GM21367 (cell line): Measurements from ENCODE around the gene NBPF11.
"Not testable (repeated sequence)": the region's sequence is repeated elsewhere in the genome, so short reads cannot be mapped to it uniquely, and the experiment has no call there.

ENCODE experiments used
- ATAC-seq: cut with Tn5 transposase; IDR thresholded peaks from one replicate; pipeline ENCODE4 v1.9.1; 2021; ENCODE audit not compliant: unreplicated experiment

The NBPF11 gene, protein sequence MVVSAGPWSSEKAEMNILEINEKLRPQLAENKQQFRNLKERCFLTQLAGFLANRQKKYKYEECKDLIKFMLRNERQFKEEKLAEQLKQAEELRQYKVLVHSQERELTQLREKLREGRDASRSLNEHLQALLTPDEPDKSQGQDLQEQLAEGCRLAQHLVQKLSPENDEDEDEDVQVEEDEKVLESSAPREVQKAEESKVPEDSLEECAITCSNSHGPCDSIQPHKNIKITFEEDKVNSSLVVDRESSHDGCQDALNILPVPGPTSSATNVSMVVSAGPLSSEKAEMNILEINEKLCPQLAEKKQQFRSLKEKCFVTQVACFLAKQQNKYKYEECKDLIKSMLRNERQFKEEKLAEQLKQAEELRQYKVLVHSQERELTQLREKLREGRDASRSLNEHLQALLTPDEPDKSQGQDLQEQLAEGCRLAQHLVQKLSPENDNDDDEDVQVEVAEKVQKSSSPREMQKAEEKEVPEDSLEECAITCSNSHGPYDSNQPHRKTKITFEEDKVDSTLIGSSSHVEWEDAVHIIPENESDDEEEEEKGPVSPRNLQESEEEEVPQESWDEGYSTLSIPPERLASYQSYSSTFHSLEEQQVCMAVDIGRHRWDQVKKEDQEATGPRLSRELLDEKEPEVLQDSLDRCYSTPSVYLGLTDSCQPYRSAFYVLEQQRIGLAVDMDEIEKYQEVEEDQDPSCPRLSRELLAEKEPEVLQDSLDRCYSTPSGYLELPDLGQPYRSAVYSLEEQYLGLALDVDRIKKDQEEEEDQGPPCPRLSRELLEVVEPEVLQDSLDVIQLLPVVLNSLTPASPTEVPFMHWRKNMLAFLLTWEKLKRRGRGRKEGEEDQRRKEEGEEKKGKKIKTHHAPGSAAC

GRCh38 chr1:148151911-148152656, at the start of gene NBPF11:
NBPF11 (minus strand) TSS chr1:148152281; CDS start chr1:148127003, 25,278 bp downstream.
- ATAC-seq: peak; percentile 64

DNA sequence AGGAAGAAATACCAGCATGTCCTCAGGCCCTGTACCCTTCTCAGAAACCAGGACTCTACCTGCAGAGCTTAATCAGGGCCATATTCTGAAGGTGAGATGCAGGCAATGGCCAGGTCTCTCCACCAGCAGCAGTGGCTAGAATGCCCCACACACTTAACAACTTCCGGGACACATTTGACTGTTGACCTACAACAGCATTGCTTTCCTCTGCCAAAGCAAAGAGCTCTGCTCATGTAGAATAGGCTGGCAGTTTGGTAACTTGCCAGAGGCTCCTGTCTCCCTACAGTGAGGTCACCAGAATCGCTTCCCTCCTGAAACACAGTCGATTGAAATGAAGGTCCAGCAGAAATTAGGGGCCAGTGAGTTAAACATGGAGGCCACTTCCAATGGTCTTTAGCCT, 45.3 kb upstream of the NBPF11 start:
- not testable (repeated sequence) for ATAC-seq

- ATAC-seq: not testable (repeated sequence)
These were observed 44.9 kb upstream of the NBPF11 start for GRCh38 chr1:148196949-148197348.

DNA sequence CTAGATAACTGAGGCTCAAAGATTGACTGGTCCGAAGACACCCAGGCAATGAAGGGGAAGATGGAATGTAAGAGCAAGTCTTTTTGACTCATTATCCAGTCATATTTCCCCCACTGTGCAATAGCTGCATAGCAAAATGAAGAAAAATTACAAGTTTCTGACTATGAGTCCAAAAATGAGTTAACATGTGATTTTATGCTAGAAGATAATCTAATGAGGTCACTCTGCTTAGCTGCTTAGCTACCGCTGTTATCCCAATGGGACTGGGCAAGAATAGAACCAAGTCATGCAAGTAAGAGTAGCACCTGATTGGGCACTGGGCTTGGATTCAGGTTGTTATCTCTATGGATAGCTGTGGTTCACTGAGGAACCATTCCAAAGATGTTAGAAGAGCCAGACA, 43.0 kb upstream of the NBPF11 start:
- ATAC-seq: not testable (repeated sequence)

GRCh38 chr1:148188768-148189167, 36.7 kb upstream of the NBPF11 start:
- ATAC-seq: not testable (repeated sequence)

- not testable (repeated sequence) for ATAC-seq
These were observed 26.6 kb upstream of the NBPF11 start for GRCh38 chr1:148178682-148179081.

DNA sequence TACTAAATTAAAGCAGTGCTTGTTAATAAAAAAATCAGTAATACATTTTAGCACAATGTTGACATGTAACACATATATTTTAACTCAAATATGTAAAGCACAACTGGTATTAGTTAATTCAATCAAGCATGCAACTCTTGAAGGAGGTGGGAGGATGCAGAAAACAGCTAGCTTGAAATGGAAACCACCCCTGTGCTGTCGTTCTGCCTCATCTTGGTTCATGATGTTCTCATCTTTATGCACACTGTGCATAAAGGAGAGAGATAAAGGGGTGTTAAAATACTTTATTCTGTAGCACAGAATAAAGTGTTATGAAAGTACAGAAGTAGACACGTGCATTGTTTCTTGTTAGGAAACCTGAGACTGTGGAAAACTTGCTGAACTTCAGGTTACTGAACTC, 23.3 kb upstream of the NBPF11 start:
- ATAC-seq: not testable (repeated sequence)

- not testable (repeated sequence) for ATAC-seq
These were observed 19.9 kb upstream of the NBPF11 start for GRCh38 chr1:148171995-148172394.

GRCh38 chr1:148166558-148167492, 14.7 kb upstream of the NBPF11 start:
- no peak for ATAC-seq

- no peak for ATAC-seq
These were observed 10.3 kb upstream of the NBPF11 start for GRCh38 chr1:148162363-148162762.

GRCh38 chr1:148161053-148161901, 9.2 kb upstream of the NBPF11 start:
- no peak for ATAC-seq

DNA sequence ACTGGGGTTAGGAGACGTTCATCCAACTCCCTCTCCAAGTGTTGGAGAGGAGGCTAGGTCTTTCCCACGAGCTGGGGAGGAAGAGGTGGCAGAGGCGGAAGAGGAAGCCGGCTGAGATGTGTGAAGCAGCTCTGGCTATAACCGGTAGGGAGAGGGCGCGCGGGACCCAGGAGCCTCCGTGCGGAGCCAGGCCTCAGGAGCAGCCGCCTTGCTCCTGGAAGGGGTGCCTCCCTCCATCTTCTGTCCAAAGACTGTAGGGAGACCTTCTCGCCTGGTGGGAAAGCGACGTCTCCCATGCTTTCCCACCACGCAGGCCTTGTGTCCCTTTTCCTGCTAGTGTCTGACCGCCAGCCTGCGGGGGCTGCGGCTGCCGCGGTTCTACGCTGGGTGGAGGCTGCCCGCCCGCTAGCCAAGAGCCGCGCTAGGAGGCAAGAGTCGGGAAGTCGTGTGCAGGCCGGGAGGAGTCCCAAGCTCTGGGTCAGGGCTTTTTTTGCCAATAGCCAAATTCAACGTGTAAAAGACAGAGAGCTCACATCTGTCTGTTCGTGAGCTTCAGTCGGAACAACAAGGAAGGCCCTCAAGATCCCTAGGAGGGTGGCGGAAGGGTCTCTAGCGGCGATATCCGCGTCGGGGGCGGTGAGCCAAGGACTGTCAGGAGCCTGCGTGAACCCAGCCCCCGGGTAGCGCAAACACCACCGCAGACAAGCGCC, 8.4 kb upstream of the NBPF11 start:
- no peak for ATAC-seq

DNA sequence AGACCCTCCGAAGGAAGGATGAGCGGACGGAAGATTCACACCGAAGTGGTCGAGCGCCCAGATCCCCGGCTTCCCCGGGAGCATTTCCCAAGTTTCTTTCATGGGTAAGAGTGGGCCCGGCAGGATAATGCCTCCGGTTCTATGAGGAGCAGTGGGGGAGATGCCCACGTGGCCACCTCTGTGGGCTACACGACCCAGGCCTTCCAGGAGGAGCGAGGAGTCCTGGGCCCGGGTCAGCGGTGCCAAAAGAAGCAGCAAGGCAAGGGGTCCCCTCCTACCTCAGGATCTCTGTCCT, 7.9 kb upstream of the NBPF11 start:
- no peak for ATAC-seq

DNA sequence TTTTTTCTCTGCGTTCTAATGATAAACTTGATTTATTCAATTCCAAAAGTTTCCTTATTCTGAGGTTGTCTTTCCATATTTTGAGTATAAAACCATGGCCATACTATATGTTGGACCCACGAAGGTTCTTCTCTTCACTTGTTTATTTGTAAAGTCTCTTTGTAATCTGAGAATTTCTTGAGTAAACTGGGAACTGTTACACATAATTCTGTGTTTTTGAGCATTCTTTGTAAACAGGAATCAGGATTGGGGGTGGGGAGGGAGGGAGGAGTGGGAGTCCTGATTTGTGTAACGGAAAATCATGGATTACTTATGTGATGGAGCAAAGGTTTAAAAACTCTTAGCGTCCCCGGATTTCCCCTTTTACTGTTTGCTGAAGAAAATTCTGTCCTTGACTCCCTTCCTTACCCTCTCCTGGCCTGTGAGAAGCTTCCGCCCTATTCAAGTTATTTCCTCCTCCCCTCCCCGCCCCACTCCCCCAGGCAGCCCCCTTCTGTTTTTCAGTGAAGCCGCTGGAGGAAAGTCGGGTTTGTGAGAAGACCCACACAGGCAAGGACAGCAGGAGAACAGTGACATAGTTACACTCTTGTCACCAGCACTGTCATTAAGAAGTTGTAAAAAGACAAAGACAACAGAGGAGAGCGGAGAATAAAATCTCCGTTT, 6.4 kb upstream of the NBPF11 start:
- no peak for ATAC-seq

DNA sequence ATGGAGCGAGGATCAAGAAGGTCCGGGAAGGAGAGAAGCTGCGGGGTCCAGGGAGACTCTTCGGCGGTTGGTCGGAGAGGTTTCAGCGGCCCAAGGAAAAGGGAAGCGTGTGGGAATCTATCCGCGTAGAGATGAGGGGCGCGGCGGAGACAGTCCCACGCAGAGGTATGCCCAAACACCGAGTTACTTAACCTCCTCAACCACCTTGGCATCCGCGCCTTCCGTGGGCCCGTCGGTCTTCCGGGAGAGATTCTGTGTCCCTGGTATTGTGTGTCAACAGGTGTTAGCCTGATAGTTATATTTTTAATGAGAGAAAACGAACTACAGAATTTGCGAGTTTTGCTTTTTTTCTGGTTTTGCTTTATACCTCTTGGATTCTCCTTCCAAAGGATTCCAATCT, 5.7 kb upstream of the NBPF11 start:
- ATAC-seq: not testable (repeated sequence)

DNA sequence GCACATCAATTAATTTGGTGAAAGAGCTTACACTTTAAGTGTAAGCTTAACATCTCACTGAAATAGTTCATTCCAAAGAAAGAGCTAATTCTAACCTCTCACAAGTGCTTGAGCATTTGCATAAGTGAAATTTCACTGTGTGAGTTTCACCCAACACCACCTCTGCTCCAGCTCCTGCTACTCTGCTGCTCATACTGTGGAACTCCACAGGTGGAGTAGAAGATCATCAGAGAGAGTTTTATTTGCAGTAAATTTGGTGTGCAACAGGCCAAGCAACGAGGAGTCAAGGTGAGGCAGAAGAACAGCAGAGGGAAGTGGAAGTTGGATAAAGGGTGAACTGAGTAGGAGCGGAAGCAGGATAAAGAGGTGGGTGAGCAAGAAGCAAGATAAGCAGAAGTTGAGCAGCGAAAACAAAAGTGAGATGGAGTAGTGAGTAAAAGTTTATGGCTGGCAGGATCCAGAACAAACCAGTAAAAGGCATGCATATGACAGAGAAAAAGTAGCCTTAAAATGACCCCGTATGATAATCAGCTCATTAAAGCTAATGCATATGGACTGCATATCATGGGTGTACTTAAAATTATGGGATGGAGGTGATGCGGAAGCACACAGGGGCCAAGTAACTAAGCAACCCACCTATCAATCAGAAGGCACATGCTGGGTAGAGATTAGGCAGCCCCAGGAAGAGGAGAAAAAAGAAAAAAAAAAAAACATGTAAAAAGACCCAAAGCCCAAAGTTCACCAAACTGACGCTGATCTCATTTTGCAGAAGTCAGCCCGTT, 3.6 kb upstream of the NBPF11 start:
- peak; percentile 37 for ATAC-seq

- ATAC-seq: not testable (repeated sequence)
These were observed 714 bp upstream of the NBPF11 start for GRCh38 chr1:148152795-148153194.
